H1 (cell line): ENCODE results near the gene ZNF362. TPM values are rescaled to one million over a fixed set of nuclear protein-coding genes. Genes with fewer than 3 reads are reported as not detected.
"Not testable (repeated sequence)": the region's sequence is repeated elsewhere in the genome, so short reads cannot be mapped to it uniquely, and the experiment has no call there.

ENCODE experiments used
- CTCF ChIA-PET: fragments of 300-600 bp; sonication (Branson Sonifier 250); formaldehyde crosslinking; loops from one replicate; lab custom pipeline; 2021; ENCODE audit not compliant: partially characterized antibody; lab: Charles Lee
- POLR2A ChIA-PET: fragments of 300-600 bp; sonication (Branson Sonifier 250); formaldehyde crosslinking; loops from one replicate; lab custom pipeline; 2021; ENCODE audit warnings: inconsistent platforms; ENCODE audit not compliant: partially characterized antibody; lab: Charles Lee
- DNase-seq, 2 experiments: peaks; one replicate each; pipeline versions ENCODE4 v3.0.0 to v3.0.0-alpha.2; 2010 to 2022; ENCODE audit warnings: low spot score in 2 of 2, low read depth in 1 of 2, mixed read lengths in 1 of 2
- FAIRE-seq: peaks from 2 replicates; lab custom pipeline; 2011; peaks lifted over from hg19 to GRCh38; lab: Jason Lieb, UNC
- H2AFZ ChIP-seq: 2 replicates; pipeline ENCODE4 v1.8.1; 2012; ENCODE audit warnings: low read length, inconsistent platforms
- H2AK5ac ChIP-seq: 2 replicates; pipeline ENCODE4 v1.6.1; 2013; ENCODE audit warnings: low read depth, low read length
- H2BK120ac ChIP-seq: replicated peaks from 2 replicates; pipeline ENCODE3; 2013; ENCODE audit warnings: low read depth, low read length, inconsistent platforms
- H2BK12ac ChIP-seq: 2 replicates; pipeline ENCODE4 v1.6.1; 2013; ENCODE audit warnings: low read depth, low read length
- H2BK15ac ChIP-seq: 2 replicates; pipeline ENCODE4 v1.6.1; 2013; ENCODE audit warnings: low read length
- H2BK20ac ChIP-seq: 2 replicates; pipeline ENCODE4 v1.6.1; 2013; ENCODE audit warnings: low read length
- H2BK5ac ChIP-seq: 2 replicates; pipeline ENCODE4 v1.6.1; 2013; ENCODE audit warnings: low read depth, low read length
- H3K14ac ChIP-seq: 2 replicates; pipeline ENCODE4 v1.6.1; 2013; ENCODE audit warnings: inconsistent platforms; ENCODE audit not compliant: insufficient read length
- H3K18ac ChIP-seq: 2 replicates; pipeline ENCODE4 v1.6.1; 2013; ENCODE audit warnings: low read length; ENCODE audit errors: extremely low read depth
- H3K23ac ChIP-seq: 2 replicates; pipeline ENCODE4 v1.6.1; 2013; ENCODE audit warnings: inconsistent platforms; ENCODE audit not compliant: insufficient read length
- H3K23me2 ChIP-seq: 2 replicates; pipeline ENCODE4 v1.6.1; 2013; ENCODE audit warnings: low read depth, low read length
- H3K27ac ChIP-seq: 2 replicates; pipeline ENCODE4 v1.6.1; 2011; ENCODE audit warnings: low read depth, low read length, inconsistent platforms
- H3K27me3 ChIP-seq, 4 experiments: replicated peaks in 1 of 4; 1 replicate in 1 of 4; 2 replicates in 3 of 4; pipeline versions ENCODE4 v1.6.1 to v1.8.1; 2011 to 2013; ENCODE audit warnings: low read length in 3 of 4, mild to moderate bottlenecking in 3 of 4, inconsistent platforms in 2 of 4, mixed read lengths in 2 of 4, moderate library complexity in 1 of 4; ENCODE audit not compliant: control insufficient read depth in 3 of 4, insufficient read depth in 3 of 4; ENCODE audit errors: extremely low read depth in 1 of 4
- H3K36me3 ChIP-seq, 4 experiments: 2 replicates each; pipeline versions ENCODE4 v1.6.1 to v1.8.1; 2011 to 2013; ENCODE audit warnings: mild to moderate bottlenecking in 4 of 4, low read length in 3 of 4, moderate library complexity in 2 of 4, control low read depth in 1 of 4, inconsistent platforms in 1 of 4; ENCODE audit not compliant: insufficient read depth in 4 of 4, control insufficient read depth in 2 of 4
- H3K4ac ChIP-seq: replicated peaks from 2 replicates; pipeline ENCODE3; 2013; ENCODE audit warnings: low read length, low read depth, mixed read lengths, inconsistent platforms; ENCODE audit not compliant: insufficient read length
- H3K4me1 ChIP-seq, 4 experiments: replicated peaks in 1 of 4; 1 replicate in 1 of 4; 2 replicates in 3 of 4; pipeline versions ENCODE4 v1.6.1 to v1.8.1; 2011 to 2013; ENCODE audit warnings: low read length in 3 of 4, inconsistent platforms in 2 of 4, mixed read lengths in 1 of 4; ENCODE audit not compliant: insufficient read depth in 4 of 4, control insufficient read depth in 3 of 4
- H3K4me2 ChIP-seq, 2 experiments: 2 replicates each; pipeline versions ENCODE4 v1.6.1 to v1.8.1; 2011 to 2013; ENCODE audit warnings: low read depth in 2 of 2, low read length in 2 of 2, control low read depth in 1 of 2, inconsistent platforms in 1 of 2, mild to moderate bottlenecking in 1 of 2; ENCODE audit not compliant: insufficient read depth in 1 of 2
- H3K4me3 ChIP-seq, 4 experiments: fragments of 200-600, 300-600 bp in 1 of 4; sonication (generic), shearing (Covaris generic), sonication (Bioruptor Twin) in 1 of 4; 2 replicates each; pipeline versions ENCODE4 v1.5.1 to v1.8.1; 2011 to 2016; ENCODE audit warnings: low read length in 4 of 4, low read depth in 3 of 4, control low read depth in 2 of 4, inconsistent platforms in 2 of 4, mild to moderate bottlenecking in 2 of 4, mixed read lengths in 1 of 4, moderate library complexity in 1 of 4; ENCODE audit not compliant: insufficient read depth in 2 of 4; ENCODE audit errors: extremely low read depth in 1 of 4
- H3K56ac ChIP-seq: replicated peaks from 2 replicates; pipeline ENCODE3; 2013; ENCODE audit warnings: low read depth, mild to moderate bottlenecking, mixed read lengths, low read length, inconsistent platforms; ENCODE audit not compliant: insufficient read length
- H3K79me1 ChIP-seq: 2 replicates; pipeline ENCODE4 v1.6.1; 2013; ENCODE audit warnings: low read depth, low read length, control low read depth
- H3K79me2 ChIP-seq, 2 experiments: 2 replicates each; pipeline versions ENCODE4 v1.6.1 to v1.8.1; 2012 to 2013; ENCODE audit warnings: low read length in 2 of 2, mild to moderate bottlenecking in 2 of 2, inconsistent platforms in 1 of 2; ENCODE audit not compliant: insufficient read depth in 2 of 2, control insufficient read depth in 1 of 2
- H3K9ac ChIP-seq, 4 experiments: replicated peaks in 1 of 4; 1 replicate in 1 of 4; 2 replicates in 3 of 4; pipeline versions ENCODE4 v1.6.1 to v1.8.1; 2011 to 2013; ENCODE audit warnings: low read depth in 3 of 4, low read length in 3 of 4, control low read depth in 2 of 4, mild to moderate bottlenecking in 2 of 4, moderate library complexity in 2 of 4, inconsistent platforms in 1 of 4; ENCODE audit errors: extremely low read depth in 1 of 4
- H3K9me3 ChIP-seq, 2 experiments: 2 replicates each; pipeline versions ENCODE4 v1.6.1 to v1.8.1; 2012 to 2013; ENCODE audit warnings: mild to moderate bottlenecking in 2 of 2, moderate library complexity in 2 of 2, control low read depth in 1 of 2, inconsistent platforms in 1 of 2, low read depth in 1 of 2, low read length in 1 of 2, mixed read lengths in 1 of 2; ENCODE audit not compliant: insufficient read depth in 2 of 2
- H4K20me1 ChIP-seq, 2 experiments: replicated peaks in 1 of 2; 2 replicates each; pipeline versions ENCODE3 to v1.8.1; 2011 to 2013; ENCODE audit warnings: inconsistent platforms in 2 of 2, low read length in 2 of 2, mild to moderate bottlenecking in 1 of 2; ENCODE audit not compliant: insufficient read depth in 2 of 2, control insufficient read depth in 1 of 2
- H4K5ac ChIP-seq: 2 replicates; pipeline ENCODE4 v1.6.1; 2013; ENCODE audit warnings: low read length, low read depth, mixed read lengths, inconsistent platforms; ENCODE audit not compliant: insufficient read length
- H4K8ac ChIP-seq: 2 replicates; pipeline ENCODE4 v1.8.0; 2013; ENCODE audit warnings: mild to moderate bottlenecking, moderate library complexity, low read length, inconsistent platforms; ENCODE audit not compliant: insufficient read depth; ENCODE audit errors: extremely low read depth
- H4K91ac ChIP-seq: replicated peaks from 2 replicates; pipeline ENCODE3; 2013; ENCODE audit warnings: low read length, mixed read lengths, inconsistent platforms; ENCODE audit not compliant: insufficient read length
- WGBS, 2 experiments: shearing (Covaris generic) in 1 of 2; methylation state at CpG; one replicate each; pipeline versions ENCODE4 v1.1.6 to v1.1.7; 2013 to 2015; ENCODE audit warnings: low lambda C conversion rate in 2 of 2, mixed read lengths in 2 of 2, inconsistent platforms in 1 of 2, low coverage in 1 of 2, missing lambda C conversion rate in 1 of 2; ENCODE audit not compliant: insufficient replicate concordance in 2 of 2, insufficient coverage in 1 of 2, insufficient read length in 1 of 2; ENCODE audit errors: extremely low coverage in 1 of 2, missing lambda C conversion rate in 1 of 2; 5-methylcytosine and 5-hydroxymethylcytosine counted together
- polyA plus RNA-seq, 7 experiments: library from polyadenylated mRNA; depleted of rRNA in 3 of 7; stranded (reverse) in 5 of 7; unstranded in 2 of 7; fragments of >200 nt in 5 of 7; fragments of 200-250 nt in 2 of 7; gene quantifications; 1 replicate in 5 of 7; 2 replicates in 1 of 7; 4 replicates in 1 of 7; pipeline versions ENCODE4 v1.2.1 to v1.2.3, GENCODE V29; 2011 to 2013; ENCODE audit warnings: missing spikeins in 2 of 7, mixed read lengths in 2 of 7
- total RNA-seq: library from RNA; stranded (reverse); fragmentation: NEBNext Ultra II Directional; extraction: Animal tissue kit (Norgen Biotek cat#: 25700); gene quantifications from 2 replicates; pipeline ENCODE4 v1.2.1, GENCODE V29; 2021

ZNF362 gene
- total and polyA plus RNA-seq, 2 of the 8 experiments (the other 6 are each of a cell fraction or from before 2014, with no cell fraction given): 24.2 to 27.8 TPM

DNA sequence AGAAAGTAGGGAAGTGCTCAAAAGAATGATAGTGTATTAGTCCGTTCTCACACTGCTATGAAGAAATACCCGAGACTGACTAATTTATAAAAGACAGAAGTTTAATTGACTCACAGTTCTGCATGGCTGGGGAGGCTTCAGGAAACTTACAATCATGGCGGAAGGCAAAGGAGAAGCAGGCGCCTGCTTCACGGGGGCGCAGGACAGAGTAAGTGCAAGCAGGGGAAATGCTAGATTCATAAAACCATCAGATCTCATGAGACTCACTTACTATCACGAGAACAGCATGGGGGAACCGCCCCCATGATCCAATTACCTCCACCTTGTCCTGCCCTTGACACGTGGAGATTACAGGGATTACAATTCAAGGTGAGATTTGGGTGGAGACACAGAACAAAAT, 16.9 kb upstream of the ZNF362 start:
- H4K8ac ChIP-seq, H3K27ac ChIP-seq, H4K5ac ChIP-seq, FAIRE-seq, H3K23me2 ChIP-seq, H3K14ac ChIP-seq, H2BK15ac ChIP-seq, POLR2A ChIA-PET, H3K79me2 ChIP-seq, H4K20me1 ChIP-seq, H3K56ac ChIP-seq, H3K27me3 ChIP-seq, H2AK5ac ChIP-seq, CTCF ChIA-PET, H2BK5ac ChIP-seq, H2AFZ ChIP-seq, H3K4me3 ChIP-seq, H3K4me2 ChIP-seq, H4K91ac ChIP-seq, H3K23ac ChIP-seq, H2BK12ac ChIP-seq, DNase-seq, H2BK20ac ChIP-seq, H3K18ac ChIP-seq, H2BK120ac ChIP-seq, H3K9ac ChIP-seq, H3K4me1 ChIP-seq, H3K79me1 ChIP-seq, H3K4ac ChIP-seq, H3K36me3 ChIP-seq, H3K9me3 ChIP-seq: not testable (repeated sequence)
- 86% methylated on average over 9 of the region's 9 CpGs; no CpG with 5 or more reads in 1 of the 2 experiments for WGBS, 2 experiments
